MM.1S (cell line): ENCODE results near the gene INPP4B.

Experiments used
- CTCF ChIP-seq: fragments of 300-600 bp; sonication (generic); IDR thresholded peaks from 2 replicates; pipeline ENCODE4 v1.5.1; 2016; ENCODE audit warnings: antibody characterized with exemption, low read length, mixed read lengths
- EZH2 ChIP-seq: fragments of 300-600 bp; sonication (generic); optimal IDR thresholded peaks from 2 replicates; pipeline ENCODE3; 2017; ENCODE audit warnings: low read depth, mild to moderate bottlenecking, antibody characterized with exemption, low read length, mixed read lengths

GRCh38 chr4:142519342-142519741 lies 326.8 kb downstream of the INPP4B start:
- TF ChIP-seq CTCF (no peak), EZH2 (no peak)
